ENCODE measurements around the gene DCXR. TPM values are rescaled to one million over a fixed set of nuclear protein-coding genes. Genes with fewer than 3 reads are reported as not detected.

Gene DCXR
- total RNA-seq, 1 experiment from 2014 or later: 306 TPM

DNA sequence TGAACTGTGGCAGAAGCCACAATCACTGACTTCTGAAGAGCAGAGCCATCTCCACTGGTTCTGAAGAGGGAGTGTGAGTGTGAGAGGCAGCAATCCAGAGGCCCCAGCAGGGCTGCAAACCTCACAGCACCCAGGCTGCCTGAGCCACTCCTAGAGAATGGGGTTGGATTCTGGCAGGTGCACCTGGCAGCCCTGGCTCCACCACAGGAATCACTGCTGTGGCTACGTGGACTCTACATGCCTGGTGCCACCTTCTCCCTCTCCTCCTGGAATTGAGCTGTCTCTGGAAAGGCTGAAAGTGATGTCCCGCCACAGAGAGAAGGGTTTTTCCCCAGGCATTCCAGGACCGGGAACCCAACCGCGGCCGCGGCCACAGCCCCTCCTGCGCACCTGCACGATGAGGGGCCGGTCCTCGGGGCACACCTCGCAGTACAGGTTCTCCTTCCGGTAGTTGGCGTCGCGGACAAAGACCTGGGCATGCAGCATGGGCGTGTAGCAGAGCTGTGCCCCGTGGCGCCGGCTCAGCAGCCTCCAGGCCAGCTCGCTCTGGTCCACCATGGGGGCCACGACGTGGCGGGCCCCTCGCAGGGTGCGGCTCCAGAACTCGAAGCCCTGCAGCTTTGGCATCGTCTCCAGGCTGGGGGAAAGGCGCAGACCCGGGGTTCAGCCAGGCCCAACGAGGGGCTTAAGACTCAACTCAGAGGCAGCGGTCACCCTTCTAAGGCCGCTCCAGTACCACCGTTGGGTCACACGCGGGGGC is 27.1 kb upstream of the DCXR start:
- Histone ChIP-seq H3K79me2 (ENCODE audit: insufficient read depth, low read length) (peaks cover 35% of the 10 kb centered on the region), H3K9me3 (ENCODE audit: control insufficient read depth in 1 of 2, insufficient read depth in 1 of 2, low read depth in 1 of 2, low read length in 2 of 2) (no peaks in the 10 kb centered on the region), H2AFZ (ENCODE audit: low read depth, low read length, poor library complexity, severe bottlenecking) (no peak overlapping the region), H3K36me3 (ENCODE audit: control insufficient read depth in 1 of 2, insufficient read depth in 2 of 2, low read length in 2 of 2) (peaks cover 15 to 46% of the 10 kb centered on the region in 2 experiments; a peak in 3 of 4 replicates), H3K4me1 (ENCODE audit: control insufficient read depth in 1 of 2, insufficient read depth in 2 of 2, low read length in 2 of 2) (peaks cover 11 to 22% of the 10 kb centered on the region in 2 experiments; a peak in 3 of 4 replicates), H3K27me3 (ENCODE audit: insufficient read depth, low read length) (no peaks in the 10 kb centered on the region), H3K4me2 (ENCODE audit: low read length) (peak overlapping the region; percentile 100), H3K9me2 (ENCODE audit: insufficient read depth) (no peaks in the 10 kb centered on the region), H3K9ac (ENCODE audit: low read length) (peak overlapping the region; percentile 100), H3K4me3 (replicated peaks in 1 of 2; ENCODE audit: low read depth in 1 of 2, low read length in 2 of 2) (peak overlapping the region; percentile 96 to 100), H4K20me1 (ENCODE audit: insufficient read depth) (no peaks in the 10 kb centered on the region), H3K27ac (ENCODE audit: low read depth, low read length) (peak overlapping the region; percentile 89)
- POLR2A ChIA-PET: interaction anchor here (0.9 kb wide), 1 partner anchor 34 kb away, joined by 3 read pairs; no protein-coding TSS in a partner anchor
- RAD21 ChIA-PET (ENCODE audit: low non-redundant PET in 1 of 2, low total read pairs in 2 of 2, uncharacterized antibody in 2 of 2, unreplicated experiment in 2 of 2): no interaction called here
- CTCF ChIA-PET: no interaction called here
- peak; percentile 62 for ATAC-seq
- TF ChIP-seq POLR2A (IDR thresholded peaks at IDR 0.05; ENCODE audit: borderline replicate concordance, extremely low read depth, insufficient read depth, insufficient read length) (peak; percentile 35), RAD21 (IDR thresholded peaks at IDR 0.05; ENCODE audit: low read depth) (no peak)
- DNase-seq (ENCODE audit: low read depth, low spot score): no peak
- intact Hi-C loops (cut with micrococcal nuclease): no loop called here
- BruUV-seq (replicated peaks): TSS peak; percentile 64

DNA sequence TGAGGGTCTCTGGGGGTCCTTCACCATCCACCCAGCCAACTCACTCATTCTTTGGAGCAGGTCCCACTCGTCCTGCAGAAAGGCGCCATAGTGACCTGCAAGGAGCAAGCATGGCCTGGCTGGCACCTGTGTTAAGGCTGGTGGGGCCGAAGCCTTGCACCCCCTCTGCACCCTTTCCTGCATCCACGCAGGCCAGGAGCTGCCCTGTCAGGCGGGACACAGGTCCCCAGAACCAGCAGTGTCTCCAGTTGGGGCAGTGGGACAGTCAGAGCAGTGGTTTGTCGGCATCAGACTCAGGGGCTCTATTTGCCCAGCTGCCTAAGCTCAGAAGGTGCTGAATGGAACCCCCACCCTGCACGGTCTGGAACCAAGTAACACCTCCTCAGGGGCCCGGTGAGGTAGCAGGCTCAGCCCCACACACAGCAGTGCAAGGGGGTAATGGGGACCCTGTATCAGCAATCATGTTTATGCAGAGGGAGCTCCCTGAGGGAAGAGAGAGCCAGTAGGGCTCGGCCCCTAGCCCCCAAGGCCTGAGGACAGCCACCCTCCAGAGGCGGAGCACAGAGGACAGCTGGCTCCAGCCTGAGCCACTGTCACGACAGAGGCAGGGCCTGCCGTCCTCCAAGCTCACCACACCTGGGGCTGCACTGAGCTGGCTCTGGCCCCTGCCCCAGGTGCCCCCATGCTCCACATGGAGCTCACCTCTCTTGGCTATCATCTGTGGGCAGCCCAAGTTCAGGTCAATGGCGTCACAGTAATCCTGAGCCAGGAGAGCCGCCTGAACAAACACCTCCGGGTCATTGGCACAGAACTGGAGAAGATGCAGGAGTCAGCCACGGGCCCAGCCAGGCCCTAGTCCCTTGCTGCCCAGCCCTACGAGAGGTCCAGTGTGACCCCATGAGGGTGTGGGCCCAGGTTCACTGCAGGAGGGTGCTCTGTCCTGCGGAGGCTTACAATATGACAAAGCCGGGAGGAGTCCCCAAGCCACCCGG is 26.2 kb upstream of the DCXR start:
- ATAC-seq: no peak
- CTCF ChIA-PET: no interaction called here

More for the DNA sequence above, 26.2 kb upstream of the DCXR start:
- BruUV-seq (replicated peaks): no TSS peak
- H3K4me1 ChIP-seq (ENCODE audit: control insufficient read depth in 1 of 2, insufficient read depth in 2 of 2, low read length in 2 of 2): peaks cover 11 to 22% of the 10 kb centered on the region in 2 experiments; a peak in 3 of 4 replicates
- RAD21 ChIA-PET (ENCODE audit: low non-redundant PET in 1 of 2, low total read pairs in 2 of 2, uncharacterized antibody in 2 of 2, unreplicated experiment in 2 of 2): no interaction called here
- peak overlapping the region; percentile 100 for H3K9ac ChIP-seq (ENCODE audit: low read length)
- H3K4me3 ChIP-seq (replicated peaks in 1 of 2; ENCODE audit: low read depth in 1 of 2, low read length in 2 of 2): peak overlapping the region; percentile 96 to 100
- H3K27ac ChIP-seq (ENCODE audit: low read depth, low read length): peak overlapping the region; percentile 89
- no peaks in the 10 kb centered on the region for H3K9me3 ChIP-seq (ENCODE audit: control insufficient read depth in 1 of 2, insufficient read depth in 1 of 2, low read depth in 1 of 2, low read length in 2 of 2)
- no peaks in the 10 kb centered on the region for H4K20me1 ChIP-seq (ENCODE audit: insufficient read depth)
- peaks cover 35% of the 10 kb centered on the region for H3K79me2 ChIP-seq (ENCODE audit: insufficient read depth, low read length)
- no peak for DNase-seq (ENCODE audit: low read depth, low spot score)
- H3K4me2 ChIP-seq (ENCODE audit: low read length): peak overlapping the region; percentile 100
- intact Hi-C loops (cut with micrococcal nuclease): no loop called here
- H3K27me3 ChIP-seq (ENCODE audit: insufficient read depth, low read length): no peaks in the 10 kb centered on the region
- peaks cover 15 to 53% of the 10 kb centered on the region in 2 experiments; a peak in 3 of 4 replicates for H3K36me3 ChIP-seq (ENCODE audit: control insufficient read depth in 1 of 2, insufficient read depth in 2 of 2, low read length in 2 of 2)
- POLR2A ChIA-PET: no interaction called here
- H3K9me2 ChIP-seq (ENCODE audit: insufficient read depth): no peaks in the 10 kb centered on the region
- TF ChIP-seq CTCF (IDR thresholded peaks at IDR 0.05 in 2 of 3, conservative IDR thresholded peaks at IDR 0.05 in 1 of 3; ENCODE audit: borderline replicate concordance in 1 of 3, insufficient read depth in 1 of 3, low read depth in 2 of 3, low read length in 2 of 3): no peak
- no peak for TF ChIP-seq SRF (IDR thresholded peaks at IDR 0.05; ENCODE audit: low read depth)
- no peak for TF ChIP-seq ATF3 (IDR thresholded peaks at IDR 0.05)
- no peak for TF ChIP-seq RAD21 (IDR thresholded peaks at IDR 0.05; ENCODE audit: low read depth)
- TF ChIP-seq ZNF274 (IDR thresholded peaks at IDR 0.05; ENCODE audit: low read depth, low read length): no peak
- H2AFZ ChIP-seq (ENCODE audit: low read depth, low read length, poor library complexity, severe bottlenecking): no peak overlapping the region
